ENCODE results near the gene TFCP2L1. TPM values are rescaled to one million over a fixed set of nuclear protein-coding genes. Genes with fewer than 3 reads are reported as not detected.

Gene TFCP2L1
- total and polyA plus RNA-seq, 2 donors (not counting 3 experiments of a cell fraction or from before 2014, with no cell fraction given) = not detected

DNA sequence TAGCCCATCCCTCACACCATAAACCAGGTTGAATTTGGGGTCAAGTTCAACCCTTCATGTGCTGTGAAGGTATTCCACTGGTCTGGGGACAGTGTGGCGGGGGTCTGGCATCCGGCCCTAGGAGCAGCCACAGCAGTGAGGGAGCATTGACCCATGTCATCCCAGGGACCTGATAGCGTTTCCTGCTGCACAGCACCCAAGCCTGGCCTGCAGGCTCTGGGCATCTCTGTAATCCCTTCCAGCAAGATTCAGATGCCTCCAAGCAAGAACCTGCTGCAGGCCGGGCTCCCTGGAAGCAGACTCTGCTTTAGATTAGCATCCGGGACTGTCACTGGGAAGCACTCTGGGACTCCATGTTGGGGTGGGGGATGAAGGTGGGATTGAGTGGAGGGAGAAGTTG, 90.4 kb downstream of the TFCP2L1 start:
- Histone ChIP-seq H3K4me2 (ENCODE audit: insufficient read depth, low read length) (no peak overlapping the region), H3K9me1 (replicated peaks; ENCODE audit: control insufficient read depth, extremely low read depth, insufficient read depth, low read length) (no peaks in the 10 kb centered on the region), H3K9ac (replicated peaks; ENCODE audit: extremely low read depth, insufficient read depth, low read length) (no peak overlapping the region), H4K20me1 (replicated peaks; ENCODE audit: control insufficient read depth, extremely low read depth, insufficient read depth, low read length) (no peaks in the 10 kb centered on the region), H3K4me1 (ENCODE audit: control insufficient read depth, extremely low read depth, insufficient read depth, low read length) (no peaks in the 10 kb centered on the region), H3K9me3 (replicated peaks; ENCODE audit: control insufficient read depth, insufficient read depth, low read length) (no peaks in the 10 kb centered on the region), H3K36me3 (ENCODE audit: control insufficient read depth in 2 of 2, extremely low read depth in 1 of 2, insufficient read depth in 2 of 2, low read length in 2 of 2) (no peaks in the 10 kb centered on the region), H3K79me2 (ENCODE audit: control insufficient read depth, insufficient read depth, low read length) (no peaks in the 10 kb centered on the region), H3K4me3 (replicated peaks in 1 of 3; ENCODE audit: insufficient read depth in 1 of 3, low read depth in 1 of 3, low read length in 3 of 3) (no peak overlapping the region), H2AFZ (ENCODE audit: low read depth, low read length) (no peak overlapping the region), H3K27ac (ENCODE audit: insufficient read depth, low read depth, low read length) (no peak overlapping the region), H3K27me3 (ENCODE audit: control insufficient read depth in 2 of 2, insufficient read depth in 2 of 2, low read length in 2 of 2) (no peaks in the 10 kb centered on the region)
- POLR2A ChIA-PET = no interaction called here
- no peak for TF ChIP-seq GATA2 (IDR thresholded peaks at IDR 0.05; ENCODE audit: insufficient read depth, insufficient read length, low read depth, low read length)
- no peak for TF ChIP-seq CTCF (IDR thresholded peaks at IDR 0.05; ENCODE audit: extremely low read depth in 1 of 2, insufficient read depth in 1 of 2, low read depth in 1 of 2, low read length in 2 of 2)
- TF ChIP-seq POLR2A (IDR thresholded peaks at IDR 0.05; ENCODE audit: low read depth, low read length) = no peak
- no peak for TF ChIP-seq EZH2 (IDR thresholded peaks at IDR 0.05; ENCODE audit: borderline replicate concordance, low read depth, low read length, severe bottlenecking)
- TF ChIP-seq, protein P1, sequence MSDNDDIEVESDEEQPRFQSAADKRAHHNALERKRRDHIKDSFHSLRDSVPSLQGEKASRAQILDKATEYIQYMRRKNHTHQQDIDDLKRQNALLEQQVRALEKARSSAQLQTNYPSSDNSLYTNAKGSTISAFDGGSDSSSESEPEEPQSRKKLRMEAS (IDR thresholded peaks at IDR 0.05; ENCODE audit: insufficient read depth, insufficient read length) = no peak
- DNase-seq (ENCODE audit: low read depth, low spot score) (no peak), FAIRE-seq (no peak)
- no TSS peak for BruUV-seq (replicated peaks)
- intact Hi-C loops (cut with micrococcal nuclease) (no loop called here), dilution Hi-C loops (cut with MboI; ENCODE audit: extremely low pct_ligation_motif_present, low sequenced_read_pairs) (no loop called here)
- CTCF ChIA-PET = no interaction called here

- dilution Hi-C loops (cut with MboI; ENCODE audit: extremely low pct_ligation_motif_present, low sequenced_read_pairs) (no loop called here), intact Hi-C loops (cut with micrococcal nuclease) (no loop called here)
- no TSS peak for BruUV-seq (replicated peaks)
- POLR2A ChIA-PET = no interaction called here
- Histone ChIP-seq H2AFZ (ENCODE audit: low read depth, low read length) (no peak overlapping the region), H3K4me2 (ENCODE audit: insufficient read depth, low read length) (no peak overlapping the region), H3K27ac (ENCODE audit: insufficient read depth, low read depth, low read length) (no peak overlapping the region), H4K20me1 (replicated peaks; ENCODE audit: control insufficient read depth, extremely low read depth, insufficient read depth, low read length) (no peaks in the 10 kb centered on the region), H3K36me3 (ENCODE audit: control insufficient read depth in 2 of 2, extremely low read depth in 1 of 2, insufficient read depth in 2 of 2, low read length in 2 of 2) (no peaks in the 10 kb centered on the region), H3K79me2 (ENCODE audit: control insufficient read depth, insufficient read depth, low read length) (no peaks in the 10 kb centered on the region), H3K9me1 (replicated peaks; ENCODE audit: control insufficient read depth, extremely low read depth, insufficient read depth, low read length) (no peaks in the 10 kb centered on the region), H3K27me3 (ENCODE audit: control insufficient read depth in 2 of 2, insufficient read depth in 2 of 2, low read length in 2 of 2) (no peaks in the 10 kb centered on the region), H3K4me1 (ENCODE audit: control insufficient read depth, extremely low read depth, insufficient read depth, low read length) (no peaks in the 10 kb centered on the region), H3K4me3 (replicated peaks in 1 of 3; ENCODE audit: insufficient read depth in 1 of 3, low read depth in 1 of 3, low read length in 3 of 3) (no peak overlapping the region), H3K9ac (replicated peaks; ENCODE audit: extremely low read depth, insufficient read depth, low read length) (no peak overlapping the region), H3K9me3 (replicated peaks; ENCODE audit: control insufficient read depth, insufficient read depth, low read length) (no peaks in the 10 kb centered on the region)
- TF ChIP-seq, protein P1 (IDR thresholded peaks at IDR 0.05; ENCODE audit: insufficient read depth, insufficient read length) = no peak
- TF ChIP-seq MYC (IDR thresholded peaks at IDR 0.05; ENCODE audit: low read depth, low read length) (no peak), CTCF (IDR thresholded peaks at IDR 0.05; ENCODE audit: extremely low read depth in 1 of 2, insufficient read depth in 1 of 2, low read depth in 1 of 2, low read length in 2 of 2) (no peak), JUN (IDR thresholded peaks at IDR 0.05; ENCODE audit: borderline replicate concordance, insufficient read depth, insufficient read length, low read depth) (no peak), FOS (IDR thresholded peaks at IDR 0.05; ENCODE audit: borderline replicate concordance, insufficient read depth, low read length) (no peak), POLR2AphosphoS5 (IDR thresholded peaks at IDR 0.05; ENCODE audit: insufficient read depth, low read depth, low read length) (no peak), POLR2A (IDR thresholded peaks at IDR 0.05; ENCODE audit: low read depth, low read length) (no peak), EZH2 (IDR thresholded peaks at IDR 0.05; ENCODE audit: borderline replicate concordance, low read depth, low read length, severe bottlenecking) (no peak), GATA2 (IDR thresholded peaks at IDR 0.05; ENCODE audit: insufficient read depth, insufficient read length, low read depth, low read length) (no peak)
- FAIRE-seq = no peak
- CTCF ChIA-PET = interaction anchor here (0.6 kb wide), 2 partner anchors 102 to 167 kb away, joined by 3 read pairs; no protein-coding TSS in a partner anchor
- no peak for DNase-seq (ENCODE audit: low read depth, low spot score)
Measured at GRCh38 chr2:121193185-121193584, 91.8 kb downstream of the TFCP2L1 start.

Measured in endothelial cell of umbilical vein (primary cell).